Stimulated activated CD4-positive, alpha-beta T cell treated with anti-CD3 and anti-CD28 coated beads, Interleukin-1b, Interleukin-23, amount 100 ng/mL, for 48 hours (primary cell): ENCODE data around the gene SLC47A2.

Experiments
- DNase-seq: peaks from one replicate; pipeline ENCODE4 v3.0.0-alpha.2; 2020

SLC47A2 gene

DNA sequence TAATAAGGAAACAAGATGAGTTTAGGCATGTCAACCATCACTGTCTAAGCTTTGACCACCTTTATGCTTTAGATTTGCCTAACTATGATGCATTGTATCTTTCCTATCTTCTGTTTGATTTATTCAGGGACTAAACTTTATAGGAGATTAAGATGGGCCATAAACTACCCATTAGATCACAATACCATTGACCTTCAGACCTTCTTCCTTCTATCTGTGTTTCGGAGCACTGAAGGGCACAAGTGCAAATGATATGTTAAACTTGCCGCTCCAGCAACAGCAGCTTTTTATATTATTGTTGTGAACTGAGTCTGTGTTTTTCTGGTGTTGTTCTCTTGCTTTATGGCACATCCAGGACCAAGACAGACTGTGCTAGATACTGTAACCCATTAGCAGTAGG, 84.5 kb downstream of the SLC47A2 start:
- DNase-seq, result no peak

DNA sequence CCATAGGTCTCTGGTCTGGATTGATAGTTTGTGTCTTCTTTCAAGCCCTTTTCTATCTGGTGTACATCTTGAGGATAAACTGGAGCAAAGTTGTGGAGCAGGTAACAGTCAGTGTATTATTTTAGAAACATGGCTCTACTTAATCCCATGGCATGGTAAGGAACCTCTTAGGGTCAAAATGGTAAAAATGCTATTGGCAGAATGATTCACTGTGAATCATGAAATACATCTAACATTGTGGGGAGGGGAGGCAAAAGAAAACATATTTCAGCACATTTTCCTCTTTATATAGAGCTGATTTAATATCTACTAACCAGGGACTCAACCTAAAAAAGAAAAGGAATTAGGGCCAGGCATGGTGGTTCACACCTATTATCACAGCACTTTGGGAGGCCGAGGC, 85.7 kb downstream of the SLC47A2 start:
- DNase-seq, result no peak

GRCh38 chr17:19630035-19630434, 86.3 kb downstream of the SLC47A2 start:
- DNase-seq, result no peak

DNA sequence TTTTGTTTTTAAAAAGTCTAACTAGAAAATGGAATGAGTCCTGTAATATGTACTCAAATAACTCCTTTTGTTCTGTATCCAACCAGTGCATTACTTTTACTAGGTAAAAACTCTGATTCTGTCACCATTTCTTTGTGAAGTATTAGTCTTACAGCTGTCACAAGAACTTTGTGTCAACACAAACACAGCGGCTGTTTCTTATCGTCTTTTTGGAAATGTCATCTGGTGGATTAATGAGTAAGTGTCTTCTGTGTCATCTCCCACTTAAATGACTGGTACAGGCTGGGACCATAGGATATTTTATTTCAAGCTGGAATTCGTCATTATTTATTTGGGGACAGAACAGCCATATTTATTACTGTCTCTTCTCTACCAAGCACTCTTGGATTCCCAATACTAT, 86.9 kb downstream of the SLC47A2 start:
- DNase-seq, result no peak
